ENCODE results near the gene HLA-A. TPM values are rescaled to one million over a fixed set of nuclear protein-coding genes. Genes with fewer than 3 reads are reported as not detected.

Gene HLA-A
- total and polyA plus RNA-seq, 2 experiments from 2014 or later = 170 to 203 TPM

- H3K79me2 ChIP-seq (replicated peaks; ENCODE audit: insufficient read depth) = no peaks in the 10 kb centered on the region
- no peaks in the 10 kb centered on the region for H3K36me3 ChIP-seq (ENCODE audit: insufficient read depth)
- no peaks in the 10 kb centered on the region for H4K20me1 ChIP-seq (replicated peaks; ENCODE audit: insufficient read depth)
- DNase-seq (ENCODE audit: low spot score) = peak; percentile 89
- peaks cover 4% of the 10 kb centered on the region; the same call in 1 of the 2 replicates for H3F3A ChIP-seq (replicated peaks; ENCODE audit: low read depth)
- peak overlapping the region; percentile 72 for H3K4me2 ChIP-seq
- peak overlapping the region; percentile 50 for H3K4me3 ChIP-seq
- H3K9me2 ChIP-seq (ENCODE audit: insufficient read depth) = no peaks in the 10 kb centered on the region
- Mint-ChIP-seq H3K4me3 (peak overlapping the region; percentile 75), H3K9me3 (no peaks in the 10 kb centered on the region; the same call in 2 of the 3 replicates), H3K36me3 (ENCODE audit: low read depth) (no peaks in the 10 kb centered on the region; the same call in 2 of the 3 replicates), H3K27me3 (ENCODE audit: insufficient read depth, low read depth, poor library complexity) (peaks cover 7% of the 10 kb centered on the region), H3K4me1 (peaks cover 55% of the 10 kb centered on the region), H3K27ac (peak overlapping the region; percentile 98)
- peak overlapping the region; percentile 94 for H3K27ac ChIP-seq (ENCODE audit: low read depth)
- TF ChIP-seq POLR2AphosphoS5 (IDR thresholded peaks at IDR 0.05; ENCODE audit: low read depth) = peak; percentile 37; the same call in 1 of the 2 replicates
- no peak for TF ChIP-seq EZH2phosphoT487 (IDR thresholded peaks at IDR 0.05; ENCODE audit: unreplicated experiment)
- TF ChIP-seq, protein P1, sequence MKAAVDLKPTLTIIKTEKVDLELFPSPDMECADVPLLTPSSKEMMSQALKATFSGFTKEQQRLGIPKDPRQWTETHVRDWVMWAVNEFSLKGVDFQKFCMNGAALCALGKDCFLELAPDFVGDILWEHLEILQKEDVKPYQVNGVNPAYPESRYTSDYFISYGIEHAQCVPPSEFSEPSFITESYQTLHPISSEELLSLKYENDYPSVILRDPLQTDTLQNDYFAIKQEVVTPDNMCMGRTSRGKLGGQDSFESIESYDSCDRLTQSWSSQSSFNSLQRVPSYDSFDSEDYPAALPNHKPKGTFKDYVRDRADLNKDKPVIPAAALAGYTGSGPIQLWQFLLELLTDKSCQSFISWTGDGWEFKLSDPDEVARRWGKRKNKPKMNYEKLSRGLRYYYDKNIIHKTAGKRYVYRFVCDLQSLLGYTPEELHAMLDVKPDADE (IDR thresholded peaks at IDR 0.05) = peak; percentile 86
- H2AFZ ChIP-seq = no peak overlapping the region
- no peaks in the 10 kb centered on the region for H3K27me3 ChIP-seq (ENCODE audit: insufficient read depth)
- ATAC-seq = peak; percentile 93
- peaks cover 40% of the 10 kb centered on the region for H3K4me1 ChIP-seq (ENCODE audit: insufficient read depth)
Observed at GRCh38 chr6:29964887-29965562, 22.7 kb downstream of the HLA-A start.

DNA sequence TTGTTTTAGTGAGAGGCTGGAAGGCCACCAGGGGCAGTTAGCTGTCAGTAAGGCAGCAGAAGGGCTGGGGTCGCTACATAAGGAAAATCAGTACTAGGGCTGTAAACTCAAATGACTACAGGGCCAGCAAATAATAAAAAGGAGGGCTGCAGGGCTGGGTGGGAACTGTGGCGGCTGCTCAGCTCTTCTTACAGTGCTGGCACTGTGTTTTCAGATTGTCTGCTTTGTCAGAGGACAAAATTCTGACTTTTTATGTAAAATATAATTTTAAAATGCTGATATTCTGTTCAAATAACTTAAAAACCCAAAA, 23.2 kb downstream of the HLA-A start:
- Histone ChIP-seq H3F3A (replicated peaks; ENCODE audit: low read depth) (peaks cover 4% of the 10 kb centered on the region; the same call in 1 of the 2 replicates), H3K4me2 (peak overlapping the region; percentile 72)
- TF ChIP-seq, protein P1 (IDR thresholded peaks at IDR 0.05) = no peak
- no peak for TF ChIP-seq STAT1 (IDR thresholded peaks at IDR 0.05; ENCODE audit: unreplicated experiment)
- no peak for TF ChIP-seq JUNB (IDR thresholded peaks at IDR 0.05; ENCODE audit: unreplicated experiment)
- TF ChIP-seq ZNF114 (CRISPR knock-in tag; IDR thresholded peaks at IDR 0.05) = no peak
- no peak for TF ChIP-seq REST (IDR thresholded peaks at IDR 0.05; ENCODE audit: unreplicated experiment)
- TF ChIP-seq EZH2phosphoT487 (IDR thresholded peaks at IDR 0.05; ENCODE audit: unreplicated experiment) = no peak
- TF ChIP-seq NANOG (IDR thresholded peaks at IDR 0.05; ENCODE audit: borderline replicate concordance) = no peak
- no peak for TF ChIP-seq ZNF462 (CRISPR knock-in tag; IDR thresholded peaks at IDR 0.05)

More for the DNA sequence above, 23.2 kb downstream of the HLA-A start:
- Histone ChIP-seq H3K36me3 (ENCODE audit: insufficient read depth) (no peaks in the 10 kb centered on the region), H3K4me3 (peak overlapping the region; percentile 50), H2AFZ (no peak overlapping the region), H4K20me1 (replicated peaks; ENCODE audit: insufficient read depth) (no peaks in the 10 kb centered on the region), H3K27ac (ENCODE audit: low read depth) (peak overlapping the region; percentile 94), H3K79me2 (replicated peaks; ENCODE audit: insufficient read depth) (no peaks in the 10 kb centered on the region), H3K27me3 (ENCODE audit: insufficient read depth) (no peaks in the 10 kb centered on the region), H3K4me1 (ENCODE audit: insufficient read depth) (peaks cover 37% of the 10 kb centered on the region), H3K9me2 (ENCODE audit: insufficient read depth) (no peaks in the 10 kb centered on the region)
- Mint-ChIP-seq H3K9me3 (no peaks in the 10 kb centered on the region; the same call in 2 of the 3 replicates), H3K36me3 (ENCODE audit: low read depth) (no peaks in the 10 kb centered on the region; the same call in 2 of the 3 replicates), H3K4me1 (peaks cover 54% of the 10 kb centered on the region), H3K4me3 (peak overlapping the region; percentile 75), H3K27ac (peak overlapping the region; percentile 98), H3K27me3 (ENCODE audit: insufficient read depth, low read depth, poor library complexity) (peaks cover 7% of the 10 kb centered on the region)
- ATAC-seq (peak; percentile 24), DNase-seq (ENCODE audit: low spot score) (no peak)
